Neural cell (in vitro differentiated cells): ENCODE measurements around the gene FAM53A. TPM values are rescaled to one million over a fixed set of nuclear protein-coding genes. Genes with fewer than 3 reads are reported as not detected.

ENCODE experiments used
- H2AFZ ChIP-seq: fragments of 200-600, 300-800 bp; sonication (generic), shearing (Covaris generic); 2 replicates; pipeline ENCODE4 v1.6.0; 2014; ENCODE audit warnings: low read depth, mild to moderate bottlenecking, antibody characterized with exemption, low read length, moderate library complexity
- H3F3A ChIP-seq: fragments of 200-600 bp; shearing (Covaris generic); 2 replicates; pipeline ENCODE4 v1.6.1; 2016; ENCODE audit warnings: mild to moderate bottlenecking, moderate library complexity, mixed read lengths, antibody characterized with exemption, low read length; ENCODE audit not compliant: insufficient read depth, poor library complexity, severe bottlenecking
- H3K27ac ChIP-seq: fragments of 200-600, 300-800 bp; sonication (generic), shearing (Covaris generic); 2 replicates; pipeline ENCODE4 v1.5.1; 2014; ENCODE audit warnings: mild to moderate bottlenecking, low read length, moderate library complexity
- H3K27me3 ChIP-seq: fragments of 300-800, 200-600 bp; sonication (generic), shearing (Covaris generic); 2 replicates; pipeline ENCODE4 v1.6.0; 2014; ENCODE audit warnings: mild to moderate bottlenecking, low read depth, low read length, moderate library complexity; ENCODE audit not compliant: insufficient read depth
- H3K36me3 ChIP-seq: fragments of 300-800, 200-600 bp; sonication (generic), shearing (Covaris generic); 2 replicates; pipeline ENCODE4 v1.5.1; 2014; ENCODE audit warnings: mild to moderate bottlenecking, antibody characterized with exemption, low read length, moderate library complexity; ENCODE audit not compliant: insufficient read depth
- H3K4me2 ChIP-seq: fragments of 300-800, 200-600 bp; sonication (generic), shearing (Covaris generic); 2 replicates; pipeline ENCODE4 v1.6.0; 2014; ENCODE audit warnings: mild to moderate bottlenecking, low read length
- H3K4me3 ChIP-seq: fragments of 300-800, 200-600 bp; sonication (generic), shearing (Covaris generic); 2 replicates; pipeline ENCODE4 v1.5.1; 2014; ENCODE audit warnings: mild to moderate bottlenecking, low read length, moderate library complexity
- H3K79me2 ChIP-seq: fragments of 200-600 bp; shearing (Covaris generic); replicated peaks from 2 replicates; pipeline ENCODE4 v1.6.0; 2014; ENCODE audit warnings: mild to moderate bottlenecking, low read length, moderate library complexity; ENCODE audit not compliant: insufficient read depth
- H3K9ac ChIP-seq: fragments of 300-800, 200-600 bp; sonication (generic), shearing (Covaris generic); 2 replicates; pipeline ENCODE4 v1.6.1; 2016; ENCODE audit warnings: mild to moderate bottlenecking, low read length, mixed read lengths
- H3K9me2 ChIP-seq: fragments of 200-600 bp; shearing (Covaris generic); 2 replicates; pipeline ENCODE4 v1.6.1; 2016; ENCODE audit warnings: mild to moderate bottlenecking, low read length, mixed read lengths; ENCODE audit not compliant: insufficient read depth
- H3K9me3 ChIP-seq: fragments of 200-600, 300-800 bp; sonication (generic), shearing (Covaris generic); 2 replicates; pipeline ENCODE4 v1.6.1; 2016; ENCODE audit warnings: mild to moderate bottlenecking, mixed run types, low read length, moderate library complexity, mixed read lengths
- H4K20me1 ChIP-seq: fragments of 200-600 bp; shearing (Covaris generic); 2 replicates; pipeline ENCODE4 v1.6.1; 2016; ENCODE audit warnings: mild to moderate bottlenecking, mixed run types; ENCODE audit not compliant: insufficient read depth
- CTCF ChIP-seq: fragments of 450-650 bp; IDR thresholded peaks from 2 replicates; pipeline ENCODE4 v1.5.1; 2014; ENCODE audit warnings: antibody characterized with exemption, mild to moderate bottlenecking, moderate library complexity; ENCODE audit not compliant: poor library complexity, severe bottlenecking
- EP300 ChIP-seq: fragments of 450-650 bp; conservative IDR thresholded peaks from 2 replicates; pipeline ENCODE4 v1.6.1; 2014; ENCODE audit warnings: antibody characterized with exemption, mild to moderate bottlenecking, moderate library complexity; ENCODE audit not compliant: poor library complexity, severe bottlenecking
- EZH2 ChIP-seq: fragments of 200-600, 300-800 bp; shearing (Covaris generic), sonication (generic); IDR thresholded peaks from 2 replicates; pipeline ENCODE4 v1.6.1; 2014; ENCODE audit warnings: antibody characterized with exemption, low read length, borderline replicate concordance, mild to moderate bottlenecking; ENCODE audit not compliant: insufficient read depth, poor library complexity, severe bottlenecking
- MXI1 ChIP-seq: fragments of 450-650 bp; conservative IDR thresholded peaks from 2 replicates; pipeline ENCODE4 v1.6.1; 2014; ENCODE audit warnings: antibody characterized with exemption, mild to moderate bottlenecking; ENCODE audit not compliant: poor library complexity, severe bottlenecking
- POLR2AphosphoS5 ChIP-seq: IDR thresholded peaks from 2 replicates; pipeline ENCODE4 v1.6.1; 2012
- RAD21 ChIP-seq: fragments of 450-650 bp; conservative IDR thresholded peaks from 2 replicates; pipeline ENCODE4 v1.6.1; 2014; ENCODE audit warnings: antibody characterized with exemption, mild to moderate bottlenecking, moderate library complexity
- REST ChIP-seq: IDR thresholded peaks from 2 replicates; pipeline ENCODE4 v1.6.1; 2012; ENCODE audit warnings: borderline replicate concordance
- SMC3 ChIP-seq: fragments of 450-650 bp; conservative IDR thresholded peaks from 2 replicates; pipeline ENCODE4 v1.6.1; 2014; ENCODE audit warnings: antibody characterized with exemption, mild to moderate bottlenecking, moderate library complexity; ENCODE audit not compliant: poor library complexity
- TAF1 ChIP-seq: IDR thresholded peaks from 2 replicates; pipeline ENCODE4 v1.6.1; 2012; ENCODE audit warnings: low read depth
- polyA plus RNA-seq: library from polyadenylated mRNA; depleted of rRNA; stranded (reverse); fragments of >200 nt; gene quantifications from 2 replicates; pipeline ENCODE4 v1.2.3, GENCODE V29; 2014

FAM53A gene
- polyA plus RNA-seq, 1 donor from 2014 or later, result not detected

- Histone ChIP-seq H3K27ac (no peak overlapping the region), H3K27me3 (no peaks in the 10 kb centered on the region), H3K79me2 (no peaks in the 10 kb centered on the region), H3K36me3 (no peaks in the 10 kb centered on the region), H3F3A (no peaks in the 10 kb centered on the region), H3K4me3 (no peak overlapping the region), H3K9me3 (no peaks in the 10 kb centered on the region), H3K9me2 (no peaks in the 10 kb centered on the region), H3K4me2 (no peak overlapping the region), H3K9ac (no peak overlapping the region), H4K20me1 (no peaks in the 10 kb centered on the region), H2AFZ (no peak overlapping the region)
- TF ChIP-seq RAD21 (no peak), EZH2 (no peak), SMC3 (no peak), TAF1 (no peak), MXI1 (no peak), POLR2AphosphoS5 (no peak), EP300 (no peak), REST (no peak), CTCF (no peak)
These were observed 71.0 kb downstream of the FAM53A start for GRCh38 chr4:1613099-1613495.

- no peak overlapping the region for H3K4me3 ChIP-seq
- no peak overlapping the region for H3K4me2 ChIP-seq
- TF ChIP-seq TAF1 (no peak), RAD21 (no peak), CTCF (no peak), MXI1 (no peak), SMC3 (no peak)
- H3K27ac ChIP-seq, result no peak overlapping the region
- no peaks in the 10 kb centered on the region for H3K79me2 ChIP-seq
- no peak overlapping the region for H3K9ac ChIP-seq
- H2AFZ ChIP-seq, result no peak overlapping the region
- no peaks in the 10 kb centered on the region for H3F3A ChIP-seq
- no peaks in the 10 kb centered on the region for H3K36me3 ChIP-seq
- H4K20me1 ChIP-seq, result no peaks in the 10 kb centered on the region
- H3K9me2 ChIP-seq, result no peaks in the 10 kb centered on the region
- no peaks in the 10 kb centered on the region for H3K27me3 ChIP-seq
- no peaks in the 10 kb centered on the region for H3K9me3 ChIP-seq
These were observed 71.6 kb downstream of the FAM53A start for GRCh38 chr4:1612278-1613098.
